NB4 (cell line): ENCODE data around the gene C5.
A peak's percentile ranks its signal among the peaks of the same experiment; 100 is the strongest.

Experiments
- DNase-seq: peaks from one replicate; pipeline ENCODE4 v3.0.0; 2010; ENCODE audit warnings: low read depth
- H3K4me3 ChIP-seq: one replicate; pipeline ENCODE4 v1.5.1; 2011; ENCODE audit warnings: mild to moderate bottlenecking, low read depth, low read length, moderate library complexity
- MYC ChIP-seq: IDR thresholded peaks from 2 replicates; pipeline ENCODE4 v1.6.1; 2011; ENCODE audit warnings: low read depth, low read length
- POLR2A ChIP-seq: IDR thresholded peaks from 2 replicates; pipeline ENCODE4 v1.6.1; 2011; ENCODE audit warnings: mild to moderate bottlenecking; ENCODE audit not compliant: insufficient read length; ENCODE audit errors: extremely low read depth
- TF ChIP-seq, protein P1 (sequence below): IDR thresholded peaks from 2 replicates; pipeline ENCODE4 v1.6.1; 2011; ENCODE audit warnings: low read depth, low read length
- TF ChIP-seq, protein P2 (sequence below): IDR thresholded peaks from one replicate; pipeline ENCODE4 v1.5.1; 2012; ENCODE audit warnings: low read depth, low read length

The C5 gene

DNA sequence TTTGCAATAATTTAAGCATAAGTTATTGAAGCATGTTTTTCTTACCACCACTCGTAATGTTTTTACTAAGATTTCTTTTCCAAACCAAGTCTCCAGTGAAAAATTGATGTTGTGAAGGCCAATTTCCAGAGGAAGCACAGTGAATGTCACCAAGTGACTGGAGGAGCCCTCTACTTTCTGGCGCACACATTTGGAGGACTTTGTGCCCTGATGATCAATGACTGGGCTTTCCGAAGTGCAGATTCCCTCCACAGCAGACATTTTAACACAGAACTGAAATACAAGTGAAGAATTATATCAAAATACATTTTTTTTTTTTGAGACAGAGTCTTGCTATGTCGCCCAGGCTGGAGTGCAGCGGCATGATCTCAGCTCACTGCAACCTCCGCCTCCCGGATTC, 52.6 kb downstream of the C5 start:
- TF ChIP-seq POLR2A = no peak
- TF ChIP-seq, protein P1, sequence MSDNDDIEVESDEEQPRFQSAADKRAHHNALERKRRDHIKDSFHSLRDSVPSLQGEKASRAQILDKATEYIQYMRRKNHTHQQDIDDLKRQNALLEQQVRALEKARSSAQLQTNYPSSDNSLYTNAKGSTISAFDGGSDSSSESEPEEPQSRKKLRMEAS = no peak
- TF ChIP-seq MYC = no peak
- TF ChIP-seq, protein P2, sequence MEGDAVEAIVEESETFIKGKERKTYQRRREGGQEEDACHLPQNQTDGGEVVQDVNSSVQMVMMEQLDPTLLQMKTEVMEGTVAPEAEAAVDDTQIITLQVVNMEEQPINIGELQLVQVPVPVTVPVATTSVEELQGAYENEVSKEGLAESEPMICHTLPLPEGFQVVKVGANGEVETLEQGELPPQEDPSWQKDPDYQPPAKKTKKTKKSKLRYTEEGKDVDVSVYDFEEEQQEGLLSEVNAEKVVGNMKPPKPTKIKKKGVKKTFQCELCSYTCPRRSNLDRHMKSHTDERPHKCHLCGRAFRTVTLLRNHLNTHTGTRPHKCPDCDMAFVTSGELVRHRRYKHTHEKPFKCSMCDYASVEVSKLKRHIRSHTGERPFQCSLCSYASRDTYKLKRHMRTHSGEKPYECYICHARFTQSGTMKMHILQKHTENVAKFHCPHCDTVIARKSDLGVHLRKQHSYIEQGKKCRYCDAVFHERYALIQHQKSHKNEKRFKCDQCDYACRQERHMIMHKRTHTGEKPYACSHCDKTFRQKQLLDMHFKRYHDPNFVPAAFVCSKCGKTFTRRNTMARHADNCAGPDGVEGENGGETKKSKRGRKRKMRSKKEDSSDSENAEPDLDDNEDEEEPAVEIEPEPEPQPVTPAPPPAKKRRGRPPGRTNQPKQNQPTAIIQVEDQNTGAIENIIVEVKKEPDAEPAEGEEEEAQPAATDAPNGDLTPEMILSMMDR = no peak
- H3K4me3 ChIP-seq = no peak overlapping the region

DNA sequence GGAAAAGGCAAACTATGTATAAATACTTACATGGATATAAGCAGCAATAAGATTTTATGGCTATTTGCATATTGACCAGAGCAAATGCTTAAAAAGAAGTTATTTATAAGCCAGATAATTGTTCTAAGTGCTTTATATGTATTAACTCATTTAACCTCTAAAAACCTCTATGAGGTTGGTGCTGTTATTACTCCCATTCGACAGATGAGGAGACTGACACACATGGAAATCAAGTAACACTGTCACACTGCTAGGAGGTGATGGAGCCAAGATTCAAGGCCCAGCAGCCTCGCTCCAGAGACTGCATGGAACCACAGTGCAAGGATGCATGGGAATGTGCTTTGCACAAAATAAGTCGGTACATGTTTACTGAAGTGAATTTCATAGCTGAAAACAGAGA, 53.7 kb downstream of the C5 start:
- DNase-seq = no peak
- TF ChIP-seq POLR2A = no peak
- TF ChIP-seq, protein P2 = no peak
- TF ChIP-seq, protein P1 = no peak
- TF ChIP-seq MYC = no peak
- no peak overlapping the region for H3K4me3 ChIP-seq

More for the DNA sequence above, 52.6 kb downstream of the C5 start:
- DNase-seq = no peak

DNA sequence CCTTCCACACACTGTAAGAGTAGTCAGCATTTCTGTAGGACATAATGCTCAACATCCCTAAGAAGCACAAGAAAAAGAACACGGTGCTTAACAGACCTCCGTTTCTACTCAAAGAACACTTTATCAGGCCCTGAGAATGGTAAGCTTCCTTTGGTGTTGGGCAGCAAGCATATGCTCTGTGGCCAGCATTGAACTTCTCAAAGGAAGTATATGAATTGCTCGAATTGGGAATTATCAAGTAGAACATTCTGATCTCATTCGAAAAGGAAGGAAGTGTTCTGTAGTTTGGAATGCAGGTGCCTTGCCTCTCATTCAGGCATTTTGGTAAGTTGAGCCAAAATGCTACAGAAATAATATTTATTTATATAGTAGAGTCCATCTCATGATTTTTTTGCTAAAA, 61.0 kb downstream of the C5 start:
- no peak for DNase-seq
- TF ChIP-seq, protein P2 = no peak
- TF ChIP-seq MYC = no peak
- TF ChIP-seq, protein P1 = no peak
- no peak for TF ChIP-seq POLR2A
- no peak overlapping the region for H3K4me3 ChIP-seq

DNA sequence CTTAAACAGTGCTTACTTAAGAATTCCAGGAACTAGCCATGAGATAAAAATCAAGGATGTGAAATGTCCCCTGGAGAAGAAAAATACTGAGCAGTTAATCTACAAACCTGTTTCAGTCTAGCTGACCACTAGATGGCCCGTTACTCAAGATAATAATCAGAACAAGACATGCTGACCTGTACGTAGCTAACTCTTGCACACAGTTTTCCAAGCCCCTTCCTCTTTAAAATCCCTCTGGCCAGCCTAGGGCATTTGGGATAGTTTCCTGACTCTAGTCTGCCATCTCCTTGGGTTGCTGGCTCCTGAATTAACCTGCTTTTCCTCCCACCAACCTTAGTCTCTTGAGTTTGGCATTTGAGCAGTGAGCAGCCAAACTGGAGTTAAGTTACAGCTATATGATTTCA, 64.3 kb downstream of the C5 start:
- no peak overlapping the region for H3K4me3 ChIP-seq
- TF ChIP-seq POLR2A = no peak
- TF ChIP-seq, protein P2 = peak; percentile 55
- peak; percentile 69 for DNase-seq

DNA sequence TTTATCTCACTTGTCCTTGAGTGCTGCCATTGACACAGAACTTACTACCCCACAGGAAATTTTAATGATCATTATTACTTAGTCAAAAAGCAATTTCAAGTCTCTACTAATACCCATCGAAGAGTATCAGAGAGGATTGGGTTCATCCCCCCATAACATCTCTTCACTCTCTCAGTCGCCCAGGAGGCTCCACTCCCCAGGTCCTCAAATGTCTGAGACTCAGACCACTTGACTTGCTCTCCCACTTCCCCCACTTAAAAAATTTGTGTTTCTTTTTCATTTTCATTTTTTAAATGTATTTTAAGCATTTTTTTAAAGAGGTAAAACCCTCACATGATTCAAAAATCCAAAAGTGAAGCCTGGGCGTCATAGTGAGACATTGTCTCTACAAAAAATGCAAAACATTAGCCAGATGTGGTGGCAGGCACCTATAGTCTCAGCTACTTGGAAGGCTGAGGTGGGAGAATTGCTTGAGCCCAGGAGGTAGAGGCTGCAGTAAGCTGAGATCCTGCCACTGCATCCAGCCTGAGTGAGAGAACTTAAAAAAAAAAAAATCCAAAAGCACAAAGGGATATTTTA, 66.7 kb downstream of the C5 start:
- TF ChIP-seq, protein P1 = no peak
- TF ChIP-seq MYC = no peak
- no peak for TF ChIP-seq POLR2A
- TF ChIP-seq, protein P2 = no peak
- no peak for DNase-seq
- H3K4me3 ChIP-seq = no peak overlapping the region

DNA sequence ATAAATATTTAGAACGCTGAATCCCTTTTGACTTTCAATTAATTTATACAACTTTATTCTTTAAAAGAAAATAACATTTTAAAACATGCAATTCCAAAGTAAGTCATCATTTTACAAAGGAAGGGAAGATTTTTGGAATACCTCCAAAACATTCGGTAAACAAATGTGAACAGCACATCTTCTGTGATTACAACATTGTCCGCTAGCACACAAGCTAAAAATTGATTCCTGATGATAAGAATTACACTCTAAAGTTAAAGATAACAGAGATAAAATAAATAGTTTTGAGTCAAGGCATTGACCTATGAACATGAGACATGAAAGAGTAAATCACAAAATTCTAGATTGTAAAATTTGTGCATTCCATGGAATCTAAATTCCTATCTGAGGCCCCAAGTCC, 67.2 kb downstream of the C5 start:
- TF ChIP-seq POLR2A (no peak), MYC (no peak)
- TF ChIP-seq, protein P1 = no peak
- TF ChIP-seq, protein P2 = no peak
- H3K4me3 ChIP-seq = no peak overlapping the region
- DNase-seq = no peak
